HG03439 (cell line): ENCODE measurements around the gene DBN1.

Experiments used
- ATAC-seq: cut with Tn5 transposase; IDR thresholded peaks from one replicate; pipeline ENCODE4 v1.9.1; 2021; ENCODE audit warnings: mild to moderate bottlenecking, moderate library complexity; ENCODE audit not compliant: unreplicated experiment

DBN1 gene

DNA sequence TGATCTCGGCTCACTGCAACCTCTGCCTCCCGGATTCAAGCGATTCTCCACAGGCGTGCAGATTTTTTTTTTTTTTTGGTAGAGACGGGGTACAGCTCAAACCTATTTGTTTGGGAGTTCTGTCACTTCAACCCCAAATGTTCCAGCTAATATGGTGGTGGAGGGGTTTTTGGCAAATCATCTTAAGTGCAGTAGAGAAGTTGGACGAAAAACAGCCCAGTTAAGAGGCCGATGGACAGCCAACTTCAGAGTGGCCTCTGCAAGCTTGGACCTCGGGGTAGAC is 27.6 kb downstream of the DBN1 start:
- no peak for ATAC-seq

DNA sequence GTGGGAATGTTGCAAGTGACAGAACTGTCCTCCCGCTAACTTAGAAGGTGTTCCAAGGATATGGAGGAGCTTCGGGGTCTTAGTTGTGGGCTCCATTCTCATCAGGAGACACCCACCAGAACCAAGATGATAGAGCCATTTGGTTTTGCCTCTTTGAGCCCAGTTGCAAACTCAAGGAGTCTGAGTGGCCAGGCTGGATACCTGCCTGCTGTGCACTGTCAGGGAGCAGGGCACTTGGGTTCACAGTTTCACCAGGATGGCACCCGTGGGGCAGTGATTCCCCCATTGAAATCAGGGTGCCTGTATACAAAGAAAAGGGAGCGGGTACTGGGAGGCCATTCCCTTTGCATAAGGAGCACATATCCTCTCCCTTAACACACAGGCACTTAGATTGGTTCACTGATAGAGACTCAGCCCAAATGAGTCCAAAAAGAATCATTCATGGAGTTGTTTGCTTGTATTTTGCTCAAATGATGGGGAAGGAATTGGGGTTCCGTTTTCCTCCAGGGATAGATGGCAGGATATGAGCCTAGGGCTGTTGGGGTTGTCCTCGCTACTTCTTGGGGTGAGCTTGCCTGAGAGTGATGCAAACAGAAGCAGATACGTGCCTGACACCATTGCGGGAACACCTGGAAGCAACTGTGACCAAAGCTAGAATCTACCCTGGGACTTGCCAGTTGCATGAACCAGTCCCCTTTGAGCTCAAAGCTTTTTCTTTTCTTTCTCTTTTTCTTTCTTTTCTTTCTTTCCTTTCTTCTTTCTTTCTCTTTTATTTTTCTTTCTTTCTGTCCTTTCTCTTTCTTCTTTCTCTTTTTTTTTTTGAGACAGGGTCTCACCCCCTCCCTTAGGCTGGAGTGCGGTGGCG is 28.1 kb downstream of the DBN1 start:
- ATAC-seq, result no peak

DNA sequence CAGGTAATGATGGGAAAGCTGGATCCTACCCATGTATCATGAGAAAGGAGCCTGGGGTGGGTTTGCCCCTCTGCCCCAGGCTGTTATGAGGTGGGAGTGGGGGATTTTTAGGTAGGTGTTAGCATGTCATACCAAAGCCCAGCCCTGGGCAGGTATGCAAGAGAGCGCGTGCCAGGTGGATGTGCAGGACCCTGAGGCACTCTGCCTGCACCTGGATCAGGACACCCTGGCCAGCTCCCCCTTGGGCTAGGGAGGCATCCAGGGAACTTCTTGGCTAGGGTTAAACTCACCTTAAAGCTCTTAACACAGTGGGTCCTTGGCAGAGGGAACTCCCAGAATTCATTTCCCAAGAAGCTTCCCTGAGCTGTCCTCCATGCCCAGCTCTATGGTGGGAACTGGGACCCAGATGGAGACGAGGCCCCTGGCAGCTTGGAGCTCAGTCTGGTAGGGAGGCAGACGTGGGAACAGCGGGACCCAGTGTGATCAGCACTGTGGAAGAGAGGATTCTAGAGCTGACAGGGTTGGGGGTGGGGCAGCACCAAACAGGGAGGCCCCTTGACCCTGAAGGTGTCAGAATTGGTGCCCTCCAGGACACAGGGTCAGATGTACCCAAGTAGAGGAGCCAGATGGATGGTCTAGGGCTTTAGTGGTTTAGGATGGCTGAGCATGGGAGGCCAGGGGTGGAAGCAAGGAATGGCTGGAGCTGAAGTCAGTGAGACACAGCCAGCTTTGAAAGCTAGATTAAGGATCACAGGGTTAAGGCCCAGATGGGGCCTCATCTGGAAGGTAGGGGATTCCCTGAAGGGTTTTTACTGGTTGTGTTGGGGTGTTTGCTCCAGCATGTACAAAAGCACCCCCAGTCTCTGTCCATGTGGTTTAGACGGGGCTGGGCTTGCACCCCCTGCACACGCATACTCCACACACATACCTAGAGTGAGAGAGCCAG is 29.1 kb downstream of the DBN1 start:
- ATAC-seq, result no peak

DNA sequence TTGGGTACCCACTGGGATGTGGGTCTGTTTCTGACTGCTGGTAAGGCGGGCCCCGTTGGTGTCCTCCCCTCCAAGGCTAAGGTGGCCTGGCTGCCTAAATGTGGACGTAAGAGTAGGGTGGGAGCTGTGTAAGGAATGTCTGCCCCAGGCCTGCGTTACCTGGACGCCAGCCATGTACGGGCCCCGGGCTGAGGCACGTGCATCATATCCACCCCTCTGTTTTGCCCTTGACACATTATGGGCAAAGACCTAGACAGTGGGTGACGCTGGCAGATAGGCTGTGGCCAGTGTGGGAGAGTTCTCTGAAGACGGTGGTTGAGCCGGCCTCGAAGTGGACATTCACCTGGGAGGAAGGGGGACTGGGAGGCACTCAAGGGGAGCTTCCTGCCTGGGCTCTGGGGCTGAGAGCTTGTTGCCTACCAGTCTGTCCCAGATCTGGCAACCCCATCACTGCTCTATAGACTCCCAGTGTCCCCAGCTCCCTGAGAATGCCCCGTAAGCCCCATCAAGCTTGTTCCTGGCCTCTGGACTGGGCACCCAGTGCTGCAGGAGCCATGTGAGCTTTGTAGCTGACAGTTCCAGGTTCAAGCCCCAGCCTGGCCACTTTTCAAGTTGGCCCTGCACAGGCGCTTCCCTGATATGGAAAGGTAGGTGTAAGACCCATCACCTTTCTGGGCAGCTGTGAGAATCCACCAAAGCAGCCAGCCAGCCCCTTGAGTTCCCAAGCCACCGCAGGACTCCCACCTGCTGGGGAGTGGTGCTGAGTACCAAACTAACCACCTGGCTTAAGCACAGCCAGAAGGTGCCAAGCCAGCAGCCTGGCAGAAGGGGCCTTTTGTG is 30.1 kb downstream of the DBN1 start:
- ATAC-seq, result no peak

DNA sequence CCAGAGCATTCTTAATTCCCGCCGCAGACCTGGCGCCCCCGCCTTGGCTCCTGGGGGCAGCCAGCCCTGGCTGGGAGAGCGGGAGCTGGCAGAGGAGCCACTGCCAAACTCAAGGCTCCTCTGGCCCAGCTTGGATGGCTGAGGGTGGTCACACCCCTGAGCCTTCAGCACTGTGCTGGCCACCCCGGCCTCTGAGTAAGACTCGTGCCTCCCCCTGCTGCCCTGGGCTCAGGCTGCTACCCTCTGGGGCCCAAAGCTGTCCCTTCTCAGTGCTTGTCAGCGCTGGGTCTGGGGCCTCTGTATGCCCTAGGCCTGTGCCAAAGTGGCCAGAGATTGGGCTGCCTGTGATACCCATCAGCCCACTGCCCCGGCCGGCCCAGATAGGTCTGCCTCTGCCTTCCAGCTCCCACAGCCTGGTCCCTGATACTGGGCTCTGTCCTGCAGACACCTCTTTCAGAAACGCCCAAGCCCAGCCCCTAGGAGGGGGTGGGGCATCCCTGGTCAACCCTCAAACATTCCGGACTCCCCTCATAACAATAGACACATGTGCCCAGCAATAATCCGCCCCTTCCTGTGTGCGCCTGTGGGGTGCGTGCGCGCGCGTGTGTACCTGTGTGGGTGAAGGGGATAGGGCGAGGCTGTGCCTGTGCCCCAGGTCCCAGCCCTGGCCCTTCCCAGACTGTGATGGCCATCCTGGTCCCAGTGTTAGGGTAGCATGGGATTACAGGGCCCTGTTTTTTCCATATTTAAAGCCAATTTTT is 31.2 kb downstream of the DBN1 start:
- no peak for ATAC-seq

DNA sequence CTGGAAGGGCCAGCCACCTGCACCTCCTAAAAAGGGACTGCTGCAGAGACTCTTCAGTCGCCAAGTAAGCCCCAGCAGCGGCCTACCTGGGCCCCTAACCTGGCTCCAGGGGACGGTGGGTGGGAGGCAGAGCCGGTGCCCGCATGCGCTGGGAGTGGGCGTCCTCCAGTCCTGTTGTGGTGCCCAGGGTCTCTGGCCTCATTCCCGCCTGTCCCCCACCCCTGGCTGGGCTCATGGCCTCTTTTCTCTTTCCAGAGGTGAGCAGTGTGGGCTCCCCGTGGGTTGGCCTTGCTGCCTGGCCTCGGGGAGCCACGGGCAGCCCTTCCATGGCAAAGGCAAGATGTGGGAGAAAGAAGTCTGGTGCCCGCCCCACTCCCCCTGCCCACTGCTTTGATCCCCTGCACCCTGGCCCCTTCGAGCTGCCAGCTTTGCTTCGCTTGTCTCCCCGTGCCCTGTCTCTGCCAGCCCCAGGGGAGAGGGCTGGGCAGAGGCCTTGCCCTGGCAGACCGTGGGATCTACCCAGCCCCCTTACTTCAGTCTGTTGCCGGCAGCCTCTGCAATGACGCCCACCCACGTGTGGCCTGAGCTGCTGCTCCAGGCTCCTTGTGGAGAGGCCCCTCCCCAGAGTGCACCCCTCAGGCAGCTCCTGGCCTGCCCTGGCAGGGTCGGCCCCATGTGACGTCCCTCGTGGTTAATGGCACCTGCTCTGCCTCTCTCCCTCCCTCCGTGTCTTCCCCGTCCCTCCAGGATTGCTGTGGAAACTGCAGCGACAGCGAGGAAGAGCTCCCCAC is 32.2 kb downstream of the DBN1 start:
- no peak for ATAC-seq

DNA sequence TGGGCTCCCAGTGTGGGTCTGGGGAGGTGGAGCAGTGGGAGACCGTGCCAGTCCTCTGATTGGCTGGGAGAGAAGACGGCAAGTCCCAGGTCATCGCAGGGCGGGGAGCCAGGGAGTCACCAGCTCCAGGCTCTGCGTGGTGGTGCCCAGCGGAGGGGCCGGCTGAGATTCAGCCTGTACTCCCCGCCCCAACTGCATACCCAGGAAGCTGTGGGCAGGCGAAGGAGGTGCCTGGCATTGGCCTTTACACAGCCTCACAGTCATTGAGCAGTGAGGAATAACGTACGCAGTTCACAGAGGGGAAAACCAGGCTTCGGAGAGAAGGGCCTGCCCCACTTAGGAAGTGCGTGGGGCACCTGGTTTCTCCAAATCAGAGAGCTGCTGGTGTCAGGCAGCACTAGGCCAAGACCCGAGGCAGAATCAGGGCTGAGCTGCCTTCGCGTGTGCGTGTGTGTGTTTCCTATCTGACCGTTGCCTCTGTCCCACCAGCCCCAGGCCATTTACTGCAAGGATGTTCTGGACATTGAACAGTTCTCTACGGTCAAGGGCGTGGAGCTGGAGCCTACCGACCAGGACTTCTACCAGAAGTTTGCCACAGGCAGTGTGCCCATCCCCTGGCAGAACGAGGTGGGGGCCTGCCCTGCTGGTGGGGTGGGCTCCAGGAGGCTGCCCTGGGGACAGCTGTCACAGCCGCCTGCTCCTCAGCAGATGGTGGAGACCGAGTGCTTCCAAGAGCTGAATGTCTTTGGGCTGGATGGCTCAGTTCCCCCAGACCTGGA is 33.0 kb downstream of the DBN1 start:
- no peak for ATAC-seq

DNA sequence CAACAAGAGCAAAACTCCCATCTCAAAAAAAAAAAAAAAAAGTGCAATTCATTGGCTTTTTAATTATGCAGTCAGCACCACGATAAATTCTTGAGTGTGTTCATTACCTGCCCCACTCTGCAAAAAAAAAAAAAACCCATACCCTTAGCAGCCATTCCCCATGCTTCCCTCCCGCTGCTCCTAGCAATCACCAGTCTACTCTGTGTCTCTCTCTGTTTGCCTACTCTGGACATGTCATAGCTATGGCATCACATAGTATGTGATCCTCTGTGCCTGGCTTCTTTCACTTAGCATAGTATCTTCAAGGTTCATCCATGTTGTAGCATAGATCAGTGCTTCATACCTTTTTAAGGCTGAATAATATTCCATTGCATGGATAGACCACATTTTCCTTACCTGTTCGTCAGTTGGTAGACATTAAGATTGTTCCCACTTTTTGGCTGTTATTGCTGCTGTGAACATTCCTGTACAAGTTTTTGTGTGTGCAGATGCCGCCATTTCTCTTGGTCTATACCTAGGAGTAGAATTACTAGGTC is 33.8 kb downstream of the DBN1 start:
- no peak for ATAC-seq

DNA sequence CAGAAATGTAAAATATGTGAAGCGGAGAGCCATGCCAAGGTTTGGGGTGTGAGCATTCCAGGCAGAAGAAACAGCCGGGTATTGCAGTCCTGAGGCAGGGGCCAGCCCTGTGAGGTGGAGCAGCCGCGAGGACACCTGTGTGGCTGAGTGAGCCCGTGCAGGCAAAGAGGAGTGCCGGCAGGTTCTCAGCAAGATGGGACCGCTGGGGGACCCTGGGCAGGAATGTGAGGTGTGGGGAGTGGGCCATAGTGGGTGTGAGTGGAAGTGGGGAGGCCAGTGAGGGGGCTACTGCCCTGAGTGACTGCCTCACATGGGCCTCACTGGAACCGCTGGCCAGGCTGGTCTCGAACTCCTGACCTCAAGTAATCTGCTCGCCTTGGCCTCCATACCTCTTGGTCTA is 35.0 kb downstream of the DBN1 start:
- ATAC-seq, result no peak

DNA sequence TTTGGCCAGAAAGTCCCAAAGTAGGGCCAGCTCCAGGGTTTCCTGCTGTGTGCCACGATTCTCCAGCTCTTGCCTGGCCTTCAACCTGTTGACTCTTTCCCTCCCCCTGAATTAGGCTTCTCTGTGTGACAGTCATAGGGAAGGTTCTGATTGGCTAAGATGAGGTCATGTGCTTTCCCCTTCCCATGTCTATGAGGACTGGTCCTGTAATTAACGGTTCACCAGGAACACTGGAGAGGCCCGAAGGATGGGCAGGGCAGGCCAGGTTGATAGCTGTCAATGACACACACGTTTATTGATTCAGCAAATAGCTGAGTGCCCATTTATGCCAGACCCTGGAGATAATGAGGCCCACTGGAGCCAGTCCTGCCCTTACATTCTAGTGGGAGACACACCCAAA is 35.8 kb downstream of the DBN1 start:
- no peak for ATAC-seq

DNA sequence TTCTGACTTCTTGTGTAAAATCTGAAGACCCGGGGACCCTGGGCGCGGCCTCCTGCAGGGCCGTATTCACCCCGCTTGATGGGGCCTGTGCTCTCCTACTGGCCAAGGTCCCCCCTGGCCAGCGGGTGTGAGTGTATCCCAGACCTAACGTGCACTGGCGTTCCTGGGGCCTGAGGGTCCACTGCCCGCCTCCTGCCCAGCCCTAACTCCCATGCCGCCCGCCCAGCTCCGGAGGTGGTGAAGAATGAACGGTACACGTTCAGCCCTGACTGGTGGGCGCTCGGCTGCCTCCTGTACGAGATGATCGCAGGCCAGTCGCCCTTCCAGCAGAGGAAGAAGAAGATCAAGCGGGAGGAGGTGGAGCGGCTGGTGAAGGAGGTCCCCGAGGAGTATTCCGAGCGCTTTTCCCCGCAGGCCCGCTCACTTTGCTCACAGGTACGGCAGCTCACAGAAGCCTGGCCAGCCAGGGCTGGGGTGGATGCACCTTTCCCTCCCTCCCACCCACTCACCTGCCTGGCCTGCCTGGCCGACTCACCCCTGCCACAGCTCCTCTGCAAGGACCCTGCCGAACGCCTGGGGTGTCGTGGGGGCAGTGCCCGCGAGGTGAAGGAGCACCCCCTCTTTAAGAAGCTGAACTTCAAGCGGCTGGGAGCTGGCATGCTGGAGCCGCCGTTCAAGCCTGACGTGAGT is 37.4 kb downstream of the DBN1 start:
- no peak for ATAC-seq

DNA sequence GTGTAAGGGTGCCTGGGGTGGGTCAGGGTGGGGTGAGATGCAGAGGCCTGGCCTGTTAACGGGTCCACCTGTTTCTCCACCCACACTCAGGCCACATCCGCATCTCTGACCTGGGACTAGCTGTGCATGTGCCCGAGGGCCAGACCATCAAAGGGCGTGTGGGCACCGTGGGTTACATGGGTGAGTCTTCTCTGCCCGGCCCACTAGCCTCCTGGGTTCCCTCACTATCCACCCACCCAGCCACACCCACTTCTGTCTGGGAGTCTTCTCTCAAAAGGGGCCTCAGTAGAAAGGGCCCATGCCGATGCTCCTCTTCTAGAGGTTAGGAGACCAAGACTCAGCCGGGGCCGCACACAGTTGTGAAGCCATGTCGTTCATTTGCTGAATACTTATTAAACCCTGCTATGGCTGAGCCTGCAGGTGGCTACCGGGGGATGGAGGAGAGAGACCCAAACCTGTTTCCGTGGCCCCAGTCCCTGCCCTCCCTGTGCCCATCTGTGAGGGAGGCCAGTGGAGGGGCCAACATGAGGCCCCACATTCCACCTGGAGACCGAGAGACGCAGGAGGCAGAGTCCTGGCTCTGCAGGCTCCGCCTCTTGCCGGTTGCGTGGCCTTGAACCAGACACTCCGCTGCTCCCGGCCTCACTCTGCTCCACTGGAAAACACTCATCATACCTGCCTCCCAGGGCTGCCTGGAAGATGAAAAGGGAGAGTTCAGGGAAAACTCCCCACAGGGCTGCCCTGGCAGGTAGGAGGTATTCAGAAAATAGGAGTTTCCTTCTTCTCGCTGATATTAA is 38.3 kb downstream of the DBN1 start:
- no peak for ATAC-seq

DNA sequence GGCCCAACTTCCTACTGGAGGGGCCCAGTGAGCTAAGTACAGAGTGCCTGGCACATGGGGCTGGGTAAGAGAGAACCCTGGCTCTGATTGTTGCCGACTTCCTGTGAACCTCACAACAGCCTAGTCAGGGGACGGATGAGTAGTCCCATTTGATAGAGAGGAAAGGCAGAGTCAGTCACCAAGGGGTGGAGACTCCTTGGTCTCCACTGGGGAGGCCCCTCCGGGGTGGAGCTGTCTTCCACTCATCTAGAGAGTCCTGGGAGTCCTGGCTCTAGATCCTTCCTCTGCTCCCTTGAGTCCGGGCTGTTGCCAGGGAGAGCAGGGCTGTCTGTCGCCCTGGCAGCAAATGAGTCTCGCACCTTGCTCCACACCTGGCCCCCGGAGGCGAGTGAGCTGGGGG is 39.0 kb downstream of the DBN1 start:
- ATAC-seq, result no peak

DNA sequence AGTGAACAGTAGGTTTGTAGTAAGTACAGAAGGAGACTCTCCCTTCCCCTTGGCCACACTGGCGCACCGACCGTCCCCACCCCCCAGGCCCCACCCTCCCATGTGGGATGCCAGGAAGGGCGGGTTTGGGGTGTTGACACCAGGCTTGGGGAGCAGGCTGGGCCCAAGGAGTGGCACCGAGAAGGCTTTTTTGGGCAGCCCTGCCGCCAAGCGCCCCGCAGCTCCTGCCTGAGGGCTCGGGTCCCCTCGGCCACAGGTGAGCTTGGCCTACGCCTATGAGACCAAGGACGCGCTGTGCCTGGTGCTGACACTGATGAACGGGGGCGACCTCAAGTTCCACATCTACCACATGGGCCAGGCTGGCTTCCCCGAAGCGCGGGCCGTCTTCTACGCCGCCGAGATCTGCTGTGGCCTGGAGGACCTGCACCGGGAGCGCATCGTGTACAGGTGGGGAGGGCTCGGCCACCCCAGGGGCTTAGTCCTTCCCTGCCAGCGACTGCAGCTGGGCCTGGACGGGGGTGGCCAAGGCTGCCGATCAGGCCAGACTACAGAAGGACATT is 39.7 kb downstream of the DBN1 start:
- ATAC-seq, result no peak

DNA sequence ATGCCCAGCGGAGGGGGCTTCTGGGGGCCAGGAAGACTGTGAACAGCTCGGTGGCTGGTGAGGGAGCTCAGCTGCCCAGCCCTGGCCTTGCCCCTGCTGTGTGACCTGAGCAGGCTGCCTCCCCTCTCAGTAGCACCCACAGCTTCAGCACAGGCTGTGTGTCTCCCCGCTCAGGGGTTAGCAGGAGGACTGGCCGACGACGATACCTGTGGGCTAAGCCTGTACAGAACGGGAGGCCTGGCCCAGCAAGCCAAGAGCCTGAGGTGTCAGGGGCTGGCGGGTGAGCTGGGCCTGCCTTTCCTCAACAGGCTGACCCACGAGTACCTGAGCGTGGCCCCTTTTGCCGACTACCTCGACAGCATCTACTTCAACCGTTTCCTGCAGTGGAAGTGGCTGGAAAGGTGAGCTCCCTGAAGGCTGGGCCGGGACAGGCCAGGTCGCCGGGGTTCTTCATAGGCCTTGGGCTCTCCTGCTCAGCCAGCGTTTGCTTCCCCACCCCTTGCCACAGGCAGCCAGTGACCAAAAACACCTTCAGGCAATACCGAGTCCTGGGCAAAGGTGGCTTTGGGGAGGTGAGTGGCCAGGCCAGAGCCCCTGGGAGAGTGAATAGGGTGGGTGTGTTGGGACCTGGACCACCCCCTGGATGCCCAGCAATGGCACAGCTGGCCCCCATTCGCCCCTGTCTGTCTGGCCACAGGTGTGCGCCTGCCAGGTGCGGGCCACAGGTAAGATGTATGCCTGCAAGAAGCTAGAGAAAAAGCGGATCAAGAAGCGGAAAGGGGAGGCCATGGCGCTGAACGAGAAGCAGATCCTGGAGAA is 40.4 kb downstream of the DBN1 start:
- ATAC-seq, result no peak

DNA sequence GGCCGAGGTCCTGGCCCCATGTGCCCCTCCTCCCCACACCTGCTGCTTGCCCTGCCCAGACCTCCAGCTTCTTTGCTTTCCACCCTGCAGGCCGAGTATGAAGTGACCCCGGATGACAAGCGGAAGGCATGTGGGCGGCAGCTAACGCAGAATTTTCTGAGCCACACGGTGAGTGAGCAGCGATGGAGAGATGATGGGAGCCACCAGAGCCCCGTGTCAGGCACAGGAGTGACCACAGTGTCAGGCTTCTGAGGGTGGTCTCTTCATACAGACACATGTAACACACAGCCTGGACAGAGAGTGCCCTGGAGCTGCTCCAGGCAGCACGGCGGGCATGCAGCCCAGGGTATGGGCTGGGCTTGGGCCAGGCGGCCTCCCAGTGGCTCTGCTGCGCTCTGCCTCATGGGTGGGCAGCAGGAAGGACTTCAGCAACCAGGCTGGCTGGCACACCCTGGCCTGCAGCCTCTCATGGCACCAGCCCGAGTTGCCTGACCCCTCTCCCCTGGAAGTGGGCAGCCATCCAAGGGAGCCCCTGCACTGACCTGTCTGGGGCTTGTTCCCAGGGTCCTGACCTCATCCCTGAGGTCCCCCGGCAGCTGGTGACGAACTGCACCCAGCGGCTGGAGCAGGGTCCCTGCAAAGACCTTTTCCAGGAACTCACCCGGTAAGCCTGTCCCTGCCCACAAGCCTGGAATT is 41.1 kb downstream of the DBN1 start:
- no peak for ATAC-seq
